IMR-90 (cell line): Measurements from ENCODE around the gene CLPTM1. TPM values are rescaled to one million over a fixed set of nuclear protein-coding genes. Genes with fewer than 3 reads are reported as not detected.

ENCODE experiments used
- ATAC-seq: fragments of 200-7000 bp; cut with Tn5 transposase; 2 replicates; pipeline ENCODE4 v1.9.1; 2020; ENCODE audit warnings: low read depth, mild to moderate bottlenecking, moderate library complexity
- BruUV-seq: library from RNA; stranded (reverse); fragments of 400-500 nt; replicated peaks from 2 replicates; lab custom pipeline; 2021; lab: Mats Ljungman, UMichigan
- CTCF ChIA-PET: fragments of 300-600 bp; formaldehyde crosslinking; extraction: SDS; loops from one replicate; lab custom pipeline; 2021; ENCODE audit warnings: antibody characterized with exemption; lab: Yijun Ruan, JAX
- POLR2A ChIA-PET: fragments of 300-600 bp; sonication (Branson Sonifier 250); formaldehyde crosslinking; loops from one replicate; lab custom pipeline; 2022; ENCODE audit warnings: antibody characterized with exemption; ENCODE audit not compliant: unreplicated experiment; lab: Charles Lee
- DNase-seq: peaks from one replicate; pipeline ENCODE4 v3.0.0; 2013
- H2AFZ ChIP-seq: replicated peaks from 2 replicates; pipeline ENCODE3; 2013; ENCODE audit warnings: low read length, mild to moderate bottlenecking; ENCODE audit not compliant: poor library complexity
- H2AK5ac ChIP-seq: 2 replicates; pipeline ENCODE4 v1.6.1; 2013; ENCODE audit warnings: low read depth, low read length, inconsistent platforms
- H2AK9ac ChIP-seq: replicated peaks from 2 replicates; pipeline ENCODE3; 2013; ENCODE audit warnings: mild to moderate bottlenecking, low read depth, low read length, moderate library complexity; ENCODE audit not compliant: poor library complexity
- H2BK120ac ChIP-seq: 2 replicates; pipeline ENCODE4 v1.6.1; 2013; ENCODE audit warnings: low read depth, low read length, inconsistent platforms
- H2BK15ac ChIP-seq: 3 replicates; pipeline ENCODE4 v1.6.1; 2013; ENCODE audit warnings: low read depth, low read length, inconsistent platforms
- H2BK20ac ChIP-seq: 2 replicates; pipeline ENCODE4 v1.6.1; 2013; ENCODE audit warnings: low read depth, mild to moderate bottlenecking, inconsistent platforms, low read length, moderate library complexity
- H2BK5ac ChIP-seq: 2 replicates; pipeline ENCODE4 v1.6.1; 2013; ENCODE audit warnings: mild to moderate bottlenecking, low read depth, low read length, inconsistent platforms; ENCODE audit not compliant: poor library complexity, severe bottlenecking
- H3K14ac ChIP-seq: replicated peaks from 2 replicates; pipeline ENCODE4 v1.6.1; 2013; ENCODE audit warnings: low read depth, low read length, inconsistent platforms
- H3K18ac ChIP-seq: 2 replicates; pipeline ENCODE4 v1.6.1; 2013; ENCODE audit warnings: low read depth, low read length, control low read depth
- H3K23ac ChIP-seq: 2 replicates; pipeline ENCODE4 v1.6.1; 2013; ENCODE audit warnings: low read depth, low read length, inconsistent platforms
- H3K27ac ChIP-seq: 2 replicates; pipeline ENCODE4 v1.5.1; 2013; ENCODE audit warnings: mild to moderate bottlenecking, control low read depth, low read length; ENCODE audit not compliant: insufficient read depth
- H3K27me3 ChIP-seq: 2 replicates; pipeline ENCODE4 v1.6.1; 2013; ENCODE audit warnings: low read length; ENCODE audit not compliant: control insufficient read depth, insufficient read depth
- H3K36me3 ChIP-seq: 2 replicates; pipeline ENCODE4 v1.6.1; 2013; ENCODE audit warnings: low read length, mixed read lengths; ENCODE audit not compliant: control insufficient read depth, insufficient read depth
- H3K4ac ChIP-seq: 2 replicates; pipeline ENCODE4 v1.6.1; 2013; ENCODE audit warnings: low read depth, low read length, inconsistent platforms
- H3K4me1 ChIP-seq: 2 replicates; pipeline ENCODE4 v1.6.1; 2013; ENCODE audit warnings: low read length, mixed read lengths; ENCODE audit not compliant: control insufficient read depth, insufficient read depth
- H3K4me2 ChIP-seq: 2 replicates; pipeline ENCODE4 v1.6.1; 2013; ENCODE audit warnings: low read depth, mild to moderate bottlenecking, control low read depth, low read length, moderate library complexity
- H3K4me3 ChIP-seq: 2 replicates; pipeline ENCODE4 v1.5.1; 2013; ENCODE audit warnings: low read depth, mild to moderate bottlenecking, control low read depth, low read length, moderate library complexity; ENCODE audit not compliant: insufficient read depth
- H3K56ac ChIP-seq: 2 replicates; pipeline ENCODE4 v1.6.1; 2013; ENCODE audit warnings: low read length, inconsistent platforms; ENCODE audit not compliant: insufficient read depth; ENCODE audit errors: extremely low read depth
- H3K79me1 ChIP-seq, 2 experiments: 2 replicates each; pipeline ENCODE4 v1.6.1; 2013; ENCODE audit warnings: low read length in 2 of 2, inconsistent platforms in 1 of 2, low read depth in 1 of 2
- H3K9ac ChIP-seq: 2 replicates; pipeline ENCODE4 v1.6.1; 2013; ENCODE audit warnings: low read depth, low read length, control low read depth
- H3K9me1 ChIP-seq: 2 replicates; pipeline ENCODE4 v1.6.1; 2013; ENCODE audit warnings: low read length, inconsistent platforms; ENCODE audit not compliant: insufficient read depth
- H3K9me3 ChIP-seq: 2 replicates; pipeline ENCODE4 v1.6.1; 2013; ENCODE audit warnings: low read length; ENCODE audit not compliant: control insufficient read depth, insufficient read depth
- H4K20me1 ChIP-seq: 2 replicates; pipeline ENCODE4 v1.6.1; 2013; ENCODE audit warnings: low read length, inconsistent platforms; ENCODE audit not compliant: insufficient read depth
- H4K5ac ChIP-seq: 2 replicates; pipeline ENCODE4 v1.6.1; 2013; ENCODE audit warnings: mild to moderate bottlenecking, low read depth, low read length, control low read depth
- H4K8ac ChIP-seq, 2 experiments: 2 replicates each; pipeline ENCODE4 v1.6.1; 2013; ENCODE audit warnings: low read depth in 2 of 2, low read length in 2 of 2, control low read depth in 1 of 2, inconsistent platforms in 1 of 2
- H4K91ac ChIP-seq: 2 replicates; pipeline ENCODE4 v1.6.1; 2013; ENCODE audit warnings: low read depth, low read length, inconsistent platforms; ENCODE audit not compliant: insufficient read depth
- BHLHE40 ChIP-seq: fragments of 150-350 bp; IDR thresholded peaks from 2 replicates; pipeline ENCODE4 v1.6.1; 2016; ENCODE audit warnings: mild to moderate bottlenecking, low read depth, low read length
- CEBPB ChIP-seq: IDR thresholded peaks from 2 replicates; pipeline ENCODE4 v1.6.1; 2012; ENCODE audit warnings: low read depth, low read length, improper control_type of control experiment
- CHD1 ChIP-seq: IDR thresholded peaks from 2 replicates; pipeline ENCODE4 v1.6.1; 2012; ENCODE audit warnings: low read depth, low read length, improper control_type of control experiment
- CTCF ChIP-seq: conservative IDR thresholded peaks from 2 replicates; pipeline ENCODE4 v1.5.1; 2012; ENCODE audit warnings: mild to moderate bottlenecking, low read depth, low read length, improper control_type of control experiment
- ELK1 ChIP-seq: fragments of 150-350 bp; IDR thresholded peaks from 2 replicates; pipeline ENCODE4 v1.6.1; 2016; ENCODE audit warnings: low read depth, mild to moderate bottlenecking, low read length, moderate library complexity, borderline replicate concordance
- FOS ChIP-seq: fragments of 150-350 bp; IDR thresholded peaks from 2 replicates; pipeline ENCODE4 v1.6.1; 2016; ENCODE audit warnings: low read depth, low read length
- MAFK ChIP-seq: IDR thresholded peaks from 2 replicates; pipeline ENCODE4 v1.6.1; 2012; ENCODE audit warnings: low read depth, low read length, improper control_type of control experiment
- MAZ ChIP-seq: IDR thresholded peaks from 2 replicates; pipeline ENCODE4 v1.6.1; 2012; ENCODE audit warnings: low read depth, mild to moderate bottlenecking, low read length, improper control_type of control experiment, moderate library complexity, borderline replicate concordance
- MXI1 ChIP-seq: IDR thresholded peaks from 2 replicates; pipeline ENCODE4 v1.6.1; 2012; ENCODE audit warnings: low read depth, mild to moderate bottlenecking, low read length, moderate library complexity, borderline replicate concordance
- NFE2L2 ChIP-seq: fragments of 150-350 bp; IDR thresholded peaks from 2 replicates; pipeline ENCODE4 v1.6.1; 2016; ENCODE audit warnings: low read depth, mild to moderate bottlenecking, low read length
- POLR2A ChIP-seq: IDR thresholded peaks from 2 replicates; pipeline ENCODE4 v1.6.1; 2012; ENCODE audit warnings: mild to moderate bottlenecking, low read depth, low read length
- RAD21 ChIP-seq: IDR thresholded peaks from 2 replicates; pipeline ENCODE4 v1.6.1; 2012; ENCODE audit warnings: low read length, improper control_type of control experiment
- RFX5 ChIP-seq: IDR thresholded peaks from 2 replicates; pipeline ENCODE4 v1.8.0; 2012; ENCODE audit warnings: low read depth, mild to moderate bottlenecking, low read length, moderate library complexity
- SMC3 ChIP-seq: fragments of 150-350 bp; IDR thresholded peaks from 2 replicates; pipeline ENCODE4 v1.6.1; 2016; ENCODE audit warnings: low read depth, mild to moderate bottlenecking, antibody characterized with exemption, low read length, moderate library complexity
- USF2 ChIP-seq: fragments of 150-350 bp; IDR thresholded peaks from 2 replicates; pipeline ENCODE4 v1.6.1; 2017; ENCODE audit warnings: mild to moderate bottlenecking, antibody characterized with exemption, low read length, low read depth
- WGBS, 2 experiments: methylation state at CpG; one replicate each; pipeline versions ENCODE4 v1.1.5 to v1.1.7; 2013; ENCODE audit warnings: missing lambda C conversion rate in 2 of 2; ENCODE audit not compliant: insufficient read length in 1 of 2; ENCODE audit errors: extremely low coverage in 2 of 2; 5-methylcytosine and 5-hydroxymethylcytosine counted together
- dilution Hi-C: fragments of 300-500 bp; cut with HindIII; formaldehyde crosslinking; loops from one replicate; pipeline ENCODE4 v1.14.3; 2018; ENCODE audit warnings: low sequenced_read_pairs; ENCODE audit not compliant: unreplicated experiment
- in situ Hi-C: fragments of 300-500 bp; cut with MboI; formaldehyde crosslinking; loops from 3 replicates; pipeline ENCODE4 v1.14.3; 2019; ENCODE audit warnings: low sequenced_read_pairs, inconsistent platforms, mixed read lengths
- intact Hi-C: fragments of 100-400 bp; cut with micrococcal nuclease; formaldehyde crosslinking; loops from 2 replicates; pipeline ENCODE4 v1.10.0; 2022
- polyA plus RNA-seq, 3 experiments: library from polyadenylated mRNA; depleted of rRNA; stranded (reverse); fragments of >200 nt; gene quantifications; 2 replicates each; pipeline ENCODE4 v1.2.3, GENCODE V29; 2012; ENCODE audit warnings: low replicate concordance in 1 of 3
- total RNA-seq: library from RNA; depleted of rRNA; stranded (reverse); fragments of >200 nt; gene quantifications from 2 replicates; pipeline ENCODE4 v1.2.3, GENCODE V29; 2012

CLPTM1 gene
- total and polyA plus RNA-seq, 2 of the 4 experiments (the other 2 are of a cell fraction) = 23.8 to 88.8 TPM

GRCh38 chr19:44949550-44949949, 5.6 kb upstream of the CLPTM1 start:
- no peak for ATAC-seq
- Histone ChIP-seq H2AFZ (no peak overlapping the region), H2AK5ac (no peak overlapping the region), H3K14ac (no peak overlapping the region), H3K9me1 (0 out of 2 replicates have a peak, but pooled peaks cover 2% of the 10 kb centered on the region), H3K4ac (no peak overlapping the region), H3K4me2 (no peak overlapping the region), H4K20me1 (no peaks in the 10 kb centered on the region), H2BK15ac (no peak overlapping the region), H3K27me3 (peaks cover 6% of the 10 kb centered on the region; the same call in 1 of the 2 replicates), H3K9me3 (no peaks in the 10 kb centered on the region), H2BK120ac (no peak overlapping the region), H2AK9ac (no peak overlapping the region), H4K8ac (no peak overlapping the region), H2BK5ac (no peak overlapping the region), H3K18ac (no peak overlapping the region), H3K27ac (no peak overlapping the region), H3K4me1 (no peaks in the 10 kb centered on the region), H3K79me1 (peaks cover 2 to 12% of the 10 kb centered on the region in 2 experiments; a peak in 2 of 4 replicates), H4K5ac (no peak overlapping the region), H3K36me3 (peaks cover 2% of the 10 kb centered on the region; the same call in 1 of the 2 replicates), H4K91ac (no peak overlapping the region), H3K23ac (no peak overlapping the region), H3K56ac (no peak overlapping the region), H3K9ac (no peak overlapping the region), H3K4me3 (no peak overlapping the region), H2BK20ac (no peak overlapping the region)
- ChIA-PET CTCF (no interaction called here), POLR2A (no interaction called here)
- WGBS, 2 experiments = 83% methylated on average over 2 of the region's 9 CpGs; no CpG with 5 or more reads in 1 of the 2 experiments
- dilution Hi-C loops (no loop called here), intact Hi-C loops (no loop called here), in situ Hi-C loops (no loop called here)
- TF ChIP-seq NFE2L2 = no peak
- no peak for TF ChIP-seq ELK1
- no peak for TF ChIP-seq CTCF
- no peak for TF ChIP-seq CHD1
- TF ChIP-seq MAFK = no peak
- no peak for TF ChIP-seq FOS
- no peak for TF ChIP-seq MAZ
- no peak for TF ChIP-seq USF2
- TF ChIP-seq POLR2A = no peak
- TF ChIP-seq BHLHE40 = no peak
- no peak for TF ChIP-seq MXI1
- no peak for TF ChIP-seq SMC3
- TF ChIP-seq RFX5 = no peak
- TF ChIP-seq RAD21 = no peak
- TF ChIP-seq CEBPB = no peak
- no TSS peak for BruUV-seq
- DNase-seq = no peak
